ENCODE measurements around the gene CR1L. TPM values are rescaled to one million over a fixed set of nuclear protein-coding genes. Genes with fewer than 3 reads are reported as not detected.
"Not testable (repeated sequence)": the region's sequence is repeated elsewhere in the genome, so short reads cannot be mapped to it uniquely, and the experiment has no call there.

The CR1L gene
- polyA plus RNA-seq, 6 donors from 2014 or later = not detected

GRCh38 chr1:207676153-207676552 lies 31.2 kb downstream of the CR1L start:
- Mint-ChIP-seq H3K9me3 (no peaks in the 10 kb centered on the region), H3K4me3 (no peak overlapping the region), H3K27ac (no peak overlapping the region), H3K36me3 (no peaks in the 10 kb centered on the region), H3K4me1 (peaks cover 0 to 8% (median 0%) of the 10 kb centered on the region in 3 donors), H3K27me3 (peaks cover 10 to 17% (median 12%) of the 10 kb centered on the region in 3 donors)
- no peak for DNase-seq
- ATAC-seq (ENCODE audit: low read depth in 2 of 2) = no peak

- DNase-seq; H3K27ac Mint-ChIP-seq; H3K9me3 Mint-ChIP-seq; H3K4me1 Mint-ChIP-seq; H3K36me3 Mint-ChIP-seq; H3K4me3 Mint-ChIP-seq; ATAC-seq (ENCODE audit: low read depth in 2 of 2); H3K27me3 Mint-ChIP-seq: not testable (repeated sequence)
These were observed 35.9 kb downstream of the CR1L start for GRCh38 chr1:207680590-207681388.

- not testable (repeated sequence) for H3K27me3 Mint-ChIP-seq; DNase-seq; H3K4me3 Mint-ChIP-seq; H3K36me3 Mint-ChIP-seq; H3K4me1 Mint-ChIP-seq; H3K9me3 Mint-ChIP-seq; ATAC-seq (ENCODE audit: low read depth in 2 of 2)
- peak overlapping the region in 1 of 6 donors; percentile 52 for H3K27ac Mint-ChIP-seq
These were observed 38.0 kb downstream of the CR1L start for GRCh38 chr1:207682872-207683434.

- not testable (repeated sequence) for H3K9me3 Mint-ChIP-seq; DNase-seq; ATAC-seq (ENCODE audit: low read depth in 2 of 2); H3K4me1 Mint-ChIP-seq; H3K36me3 Mint-ChIP-seq; H3K27ac Mint-ChIP-seq; H3K4me3 Mint-ChIP-seq
- peaks cover 9 to 24% (median 12%) of the 10 kb centered on the region in 3 donors for H3K27me3 Mint-ChIP-seq
These were observed 45.6 kb downstream of the CR1L start for GRCh38 chr1:207690551-207690950.

GRCh38 chr1:207691010-207691409 lies 46.1 kb downstream of the CR1L start:
- peaks cover 0 to 3% (median 0%) of the 10 kb centered on the region in 7 donors for H3K9me3 Mint-ChIP-seq
- ATAC-seq (ENCODE audit: low read depth in 2 of 2) (no peak), DNase-seq (no peak)
- no peak overlapping the region for H3K27ac Mint-ChIP-seq
- no peaks in the 10 kb centered on the region for H3K4me1 Mint-ChIP-seq
- H3K36me3 Mint-ChIP-seq = no peaks in the 10 kb centered on the region
- no peak overlapping the region for H3K4me3 Mint-ChIP-seq
- peaks cover 9 to 24% (median 12%) of the 10 kb centered on the region in 3 donors for H3K27me3 Mint-ChIP-seq

GRCh38 chr1:207691841-207692240 lies 46.9 kb downstream of the CR1L start:
- Mint-ChIP-seq H3K4me1 (no peaks in the 10 kb centered on the region), H3K9me3 (no peaks in the 10 kb centered on the region), H3K4me3 (no peak overlapping the region), H3K27me3 (peaks cover 9 to 24% (median 12%) of the 10 kb centered on the region in 3 donors), H3K27ac (no peak overlapping the region), H3K36me3 (no peaks in the 10 kb centered on the region)
- DNase-seq (no peak), ATAC-seq (ENCODE audit: low read depth in 2 of 2) (no peak)

GRCh38 chr1:207692291-207692690 lies 47.4 kb downstream of the CR1L start:
- H3K4me1 Mint-ChIP-seq, H3K27ac Mint-ChIP-seq: not testable (repeated sequence)
- H3K27me3 Mint-ChIP-seq = peaks cover 9 to 24% (median 12%) of the 10 kb centered on the region in 3 donors

GRCh38 chr1:207695891-207696290 lies 51.0 kb downstream of the CR1L start:
- Mint-ChIP-seq H3K36me3 (no peaks in the 10 kb centered on the region), H3K27ac (no peak overlapping the region), H3K9me3 (no peaks in the 10 kb centered on the region), H3K4me3 (no peak overlapping the region), H3K4me1 (no peaks in the 10 kb centered on the region), H3K27me3 (peaks cover 11 to 17% (median 12%) of the 10 kb centered on the region in 3 donors)
- DNase-seq (no peak), ATAC-seq (ENCODE audit: low read depth in 2 of 2) (no peak)

More at GRCh38 chr1:207692291-207692690, 47.4 kb downstream of the CR1L start:
- H3K4me3 Mint-ChIP-seq; H3K36me3 Mint-ChIP-seq; ATAC-seq (ENCODE audit: low read depth in 2 of 2); H3K9me3 Mint-ChIP-seq; DNase-seq: not testable (repeated sequence)

- Mint-ChIP-seq H3K4me3 (no peak overlapping the region), H3K4me1 (no peaks in the 10 kb centered on the region), H3K9me3 (no peaks in the 10 kb centered on the region), H3K27me3 (peaks cover 3 to 9% (median 5%) of the 10 kb centered on the region in 3 donors), H3K36me3 (no peaks in the 10 kb centered on the region), H3K27ac (no peak overlapping the region)
- ATAC-seq (ENCODE audit: low read depth in 2 of 2) (peak in 1 of 2 donors; percentile 39), DNase-seq (peak; percentile 9)
These were observed 54.0 kb downstream of the CR1L start for GRCh38 chr1:207698822-207699483.

GRCh38 chr1:207702317-207702716 lies 57.4 kb downstream of the CR1L start:
- Mint-ChIP-seq H3K36me3 (no peaks in the 10 kb centered on the region), H3K27me3 (peaks cover 0 to 17% (median 3%) of the 10 kb centered on the region in 3 donors), H3K4me3 (no peak overlapping the region), H3K27ac (no peak overlapping the region), H3K4me1 (no peaks in the 10 kb centered on the region), H3K9me3 (no peaks in the 10 kb centered on the region)
- ATAC-seq (ENCODE audit: low read depth in 2 of 2) (no peak), DNase-seq (no peak)

- Mint-ChIP-seq H3K36me3 (no peaks in the 10 kb centered on the region), H3K9me3 (no peaks in the 10 kb centered on the region), H3K27ac (no peak overlapping the region), H3K4me3 (no peak overlapping the region), H3K27me3 (peaks cover 0 to 13% (median 6%) of the 10 kb centered on the region in 3 donors), H3K4me1 (no peaks in the 10 kb centered on the region)
- DNase-seq (no peak), ATAC-seq (ENCODE audit: low read depth in 2 of 2) (no peak)
These were observed 58.8 kb downstream of the CR1L start for GRCh38 chr1:207703712-207704111.

GRCh38 chr1:207708004-207708403 lies 63.1 kb downstream of the CR1L start:
- not testable (repeated sequence) for H3K9me3 Mint-ChIP-seq; H3K27ac Mint-ChIP-seq; DNase-seq; H3K4me1 Mint-ChIP-seq; H3K36me3 Mint-ChIP-seq; ATAC-seq (ENCODE audit: low read depth in 2 of 2); H3K4me3 Mint-ChIP-seq
- peaks cover 0 to 13% (median 6%) of the 10 kb centered on the region in 3 donors for H3K27me3 Mint-ChIP-seq

GRCh38 chr1:207711285-207711684 lies 66.4 kb downstream of the CR1L start:
- DNase-seq (no peak), ATAC-seq (ENCODE audit: low read depth in 2 of 2) (no peak)
- Mint-ChIP-seq H3K9me3 (no peaks in the 10 kb centered on the region), H3K36me3 (no peaks in the 10 kb centered on the region), H3K4me3 (peak overlapping the region in 1 of 8 donors; percentile 4), H3K4me1 (no peaks in the 10 kb centered on the region), H3K27me3 (peaks cover 0 to 6% (median 4%) of the 10 kb centered on the region in 3 donors), H3K27ac (no peak overlapping the region)

GRCh38 chr1:207712701-207713100 lies 67.8 kb downstream of the CR1L start:
- not testable (repeated sequence) for H3K4me3 Mint-ChIP-seq; H3K27me3 Mint-ChIP-seq; H3K9me3 Mint-ChIP-seq; ATAC-seq (ENCODE audit: low read depth in 2 of 2); DNase-seq; H3K4me1 Mint-ChIP-seq; H3K27ac Mint-ChIP-seq; H3K36me3 Mint-ChIP-seq

Measured in naive B cell (primary cell).